Peyer's patch (tissue), 4 donors: ENCODE results near the gene PSD4. TPM values are rescaled to one million over a fixed set of nuclear protein-coding genes. Genes with fewer than 3 reads are reported as not detected.

ENCODE experiments used
- DNase-seq, 3 donors: peaks; one replicate each; pipeline ENCODE4 v3.0.0-alpha.2; 2017 to 2019
- H3K27ac ChIP-seq, 4 donors: fragments of 200-600 bp; sonication (generic); one replicate each; pipeline ENCODE4 v1.5.1; 2016 to 2019
- H3K27me3 ChIP-seq, 2 donors: fragments of 200-600 bp; sonication (generic); one replicate each; pipeline ENCODE4 v1.5.1; 2019
- H3K36me3 ChIP-seq, 3 donors: fragments of 200-600 bp; sonication (generic); one replicate each; pipeline ENCODE4 v1.5.1; 2016 to 2019
- H3K4me1 ChIP-seq, 4 donors: fragments of 200-600 bp; sonication (generic); one replicate each; pipeline ENCODE4 v1.5.1; 2016 to 2019
- H3K4me3 ChIP-seq, 4 donors: fragments of 200-600 bp; sonication (generic); 1 replicate in 3 of 4; 2 replicates in 1 of 4; pipeline ENCODE4 v1.5.1; 2016 to 2019; ENCODE audit warnings: mild to moderate bottlenecking in 1 of 4
- H3K9me3 ChIP-seq, 4 donors: fragments of 200-600 bp; sonication (generic); one replicate each; pipeline ENCODE4 v1.5.1; 2016 to 2019; ENCODE audit warnings: mild to moderate bottlenecking in 1 of 4
- POLR2A ChIP-seq, 2 donors: fragments of 450-650 bp; IDR thresholded peaks; one replicate each; pipeline ENCODE4 v1.5.1; 2017; ENCODE audit warnings: antibody characterized with exemption in 2 of 2, mild to moderate bottlenecking in 2 of 2, moderate library complexity in 2 of 2
- total RNA-seq, 4 donors: library from RNA; depleted of rRNA; stranded (reverse); fragments of >200 nt; gene quantifications; one replicate each; pipeline ENCODE4 v1.1.0, GENCODE V29; 2016
- TF ChIP-seq, protein P1 (sequence below), 6 experiments: fragments of 450-650 bp in 4 of 6; fragments of 200-600 bp in 2 of 6; sonication (generic) in 1 of 6; IDR thresholded peaks; one replicate each; pipeline ENCODE4 v1.5.1; 2017 to 2019; ENCODE audit warnings: antibody characterized with exemption in 6 of 6, mild to moderate bottlenecking in 3 of 6, moderate library complexity in 1 of 6

The PSD4 gene
- total RNA-seq, 4 donors from 2014 or later, result 125 to 284 (median 212) TPM

GRCh38 chr2:113231064-113231463, 57.3 kb downstream of the PSD4 start:
- no peaks in the 10 kb centered on the region for H3K36me3 ChIP-seq
- H3K4me3 ChIP-seq, result no peak overlapping the region
- DNase-seq, result no peak
- H3K4me1 ChIP-seq, result peaks cover 0 to 20% (median 0%) of the 10 kb centered on the region in 4 donors
- H3K9me3 ChIP-seq, result no peaks in the 10 kb centered on the region
- TF ChIP-seq, protein P1, sequence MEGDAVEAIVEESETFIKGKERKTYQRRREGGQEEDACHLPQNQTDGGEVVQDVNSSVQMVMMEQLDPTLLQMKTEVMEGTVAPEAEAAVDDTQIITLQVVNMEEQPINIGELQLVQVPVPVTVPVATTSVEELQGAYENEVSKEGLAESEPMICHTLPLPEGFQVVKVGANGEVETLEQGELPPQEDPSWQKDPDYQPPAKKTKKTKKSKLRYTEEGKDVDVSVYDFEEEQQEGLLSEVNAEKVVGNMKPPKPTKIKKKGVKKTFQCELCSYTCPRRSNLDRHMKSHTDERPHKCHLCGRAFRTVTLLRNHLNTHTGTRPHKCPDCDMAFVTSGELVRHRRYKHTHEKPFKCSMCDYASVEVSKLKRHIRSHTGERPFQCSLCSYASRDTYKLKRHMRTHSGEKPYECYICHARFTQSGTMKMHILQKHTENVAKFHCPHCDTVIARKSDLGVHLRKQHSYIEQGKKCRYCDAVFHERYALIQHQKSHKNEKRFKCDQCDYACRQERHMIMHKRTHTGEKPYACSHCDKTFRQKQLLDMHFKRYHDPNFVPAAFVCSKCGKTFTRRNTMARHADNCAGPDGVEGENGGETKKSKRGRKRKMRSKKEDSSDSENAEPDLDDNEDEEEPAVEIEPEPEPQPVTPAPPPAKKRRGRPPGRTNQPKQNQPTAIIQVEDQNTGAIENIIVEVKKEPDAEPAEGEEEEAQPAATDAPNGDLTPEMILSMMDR (IDR thresholded peaks at IDR 0.05), result no peak
- no peak for TF ChIP-seq POLR2A (IDR thresholded peaks at IDR 0.05)
- H3K27me3 ChIP-seq, result no peaks in the 10 kb centered on the region
- H3K27ac ChIP-seq, result no peak overlapping the region

GRCh38 chr2:113232123-113232522, 58.4 kb downstream of the PSD4 start:
- Histone ChIP-seq H3K27me3 (no peaks in the 10 kb centered on the region), H3K27ac (no peak overlapping the region), H3K36me3 (no peaks in the 10 kb centered on the region), H3K4me1 (peaks cover 0 to 20% (median 0%) of the 10 kb centered on the region in 4 donors), H3K9me3 (no peaks in the 10 kb centered on the region), H3K4me3 (no peak overlapping the region)
- DNase-seq, result no peak
- no peak for TF ChIP-seq POLR2A (IDR thresholded peaks at IDR 0.05)
- TF ChIP-seq, protein P1 (IDR thresholded peaks at IDR 0.05), result no peak

- no peak for DNase-seq
- Histone ChIP-seq H3K27ac (no peak overlapping the region), H3K36me3 (no peaks in the 10 kb centered on the region), H3K4me1 (peaks cover 0 to 20% (median 0%) of the 10 kb centered on the region in 4 donors), H3K4me3 (no peak overlapping the region), H3K27me3 (no peaks in the 10 kb centered on the region), H3K9me3 (no peaks in the 10 kb centered on the region)
- TF ChIP-seq POLR2A (IDR thresholded peaks at IDR 0.05), result no peak
- TF ChIP-seq, protein P1 (IDR thresholded peaks at IDR 0.05), result no peak
These were observed 59.0 kb downstream of the PSD4 start for GRCh38 chr2:113232740-113233139.

- no peak overlapping the region for H3K4me3 ChIP-seq
- DNase-seq, result peak in 1 of 3 donors; percentile 71
- no peaks in the 10 kb centered on the region for H3K9me3 ChIP-seq
- TF ChIP-seq POLR2A (IDR thresholded peaks at IDR 0.05), result no peak
- TF ChIP-seq, protein P1 (IDR thresholded peaks at IDR 0.05), result peak in 3 of 6 experiments; percentile 33 to 43 (median 39)
- H3K27ac ChIP-seq, result no peak overlapping the region
- peaks cover 0 to 13% (median 0%) of the 10 kb centered on the region in 4 donors for H3K4me1 ChIP-seq
- H3K36me3 ChIP-seq, result no peaks in the 10 kb centered on the region
- H3K27me3 ChIP-seq, result no peaks in the 10 kb centered on the region
These were observed 60.1 kb downstream of the PSD4 start for GRCh38 chr2:113233593-113234550.

- Histone ChIP-seq H3K27ac (peak overlapping the region; percentile 72 to 82 (median 74)), H3K4me1 (peaks cover 0 to 12% (median 2%) of the 10 kb centered on the region in 4 donors), H3K4me3 (peak overlapping the region; percentile 44 to 53 (median 50)), H3K9me3 (no peaks in the 10 kb centered on the region), H3K27me3 (no peaks in the 10 kb centered on the region), H3K36me3 (no peaks in the 10 kb centered on the region)
- TF ChIP-seq, protein P1 (IDR thresholded peaks at IDR 0.05), result no peak
- TF ChIP-seq POLR2A (IDR thresholded peaks at IDR 0.05), result no peak
- no peak for DNase-seq
These were observed 61.1 kb downstream of the PSD4 start for GRCh38 chr2:113234721-113235346.
